H9 (cell line): ENCODE results near the gene TMEM132D. TPM values are rescaled to one million over a fixed set of nuclear protein-coding genes. Genes with fewer than 3 reads are reported as not detected.

ENCODE experiments used
- DNase-seq: peaks from one replicate; pipeline ENCODE4 v3.0.0-alpha.2; 2017
- H2AFZ ChIP-seq: one replicate; pipeline ENCODE4 v1.6.1; 2013; ENCODE audit warnings: mild to moderate bottlenecking, low read length, control low read depth, moderate library complexity
- H2AK5ac ChIP-seq: 2 replicates; pipeline ENCODE4 v1.6.1; 2013; ENCODE audit warnings: low read length, control low read depth, mixed read lengths; ENCODE audit not compliant: insufficient read length
- H2BK120ac ChIP-seq: one replicate; pipeline ENCODE4 v1.6.1; 2013; ENCODE audit warnings: low read depth, mild to moderate bottlenecking, low read length, control low read depth, inconsistent platforms; ENCODE audit not compliant: poor library complexity, severe bottlenecking
- H2BK12ac ChIP-seq: 2 replicates; pipeline ENCODE4 v1.6.1; 2013; ENCODE audit warnings: low read length, control low read depth, mixed read lengths, low read depth; ENCODE audit not compliant: insufficient read length
- H2BK15ac ChIP-seq: 2 replicates; pipeline ENCODE4 v1.6.1; 2013; ENCODE audit warnings: low read depth, low read length, control low read depth
- H2BK20ac ChIP-seq: one replicate; pipeline ENCODE4 v1.6.1; 2013; ENCODE audit warnings: low read depth, mild to moderate bottlenecking, low read length, control low read depth, inconsistent platforms; ENCODE audit not compliant: poor library complexity, severe bottlenecking
- H2BK5ac ChIP-seq: 2 replicates; pipeline ENCODE4 v1.6.1; 2013; ENCODE audit warnings: low read length, control low read depth, mixed read lengths; ENCODE audit not compliant: insufficient read length
- H3K14ac ChIP-seq: 2 replicates; pipeline ENCODE4 v1.6.1; 2013; ENCODE audit warnings: low read length, control low read depth; ENCODE audit not compliant: insufficient read depth
- H3K18ac ChIP-seq: 2 replicates; pipeline ENCODE4 v1.6.1; 2013; ENCODE audit warnings: low read depth, mild to moderate bottlenecking, mixed read lengths, low read length, control low read depth; ENCODE audit not compliant: insufficient read length
- H3K23ac ChIP-seq: 2 replicates; pipeline ENCODE4 v1.6.1; 2013; ENCODE audit warnings: low read length, control low read depth, mixed read lengths, low read depth; ENCODE audit not compliant: insufficient read length
- H3K23me2 ChIP-seq: 2 replicates; pipeline ENCODE4 v1.6.1; 2013; ENCODE audit warnings: low read depth, mild to moderate bottlenecking, mixed read lengths, low read length, control low read depth; ENCODE audit not compliant: insufficient read length, poor library complexity, severe bottlenecking
- H3K27ac ChIP-seq: 2 replicates; pipeline ENCODE4 v1.5.1; 2013; ENCODE audit warnings: low read length, control low read depth, mixed read lengths, low read depth; ENCODE audit not compliant: insufficient read length
- H3K27me3 ChIP-seq: 2 replicates; pipeline ENCODE4 v1.6.1; 2013; ENCODE audit warnings: low read length, control low read depth, inconsistent platforms; ENCODE audit not compliant: insufficient read depth
- H3K4ac ChIP-seq: 2 replicates; pipeline ENCODE4 v1.6.1; 2013; ENCODE audit warnings: low read depth, mild to moderate bottlenecking, control low read depth, inconsistent platforms, low read length, moderate library complexity
- H3K4me1 ChIP-seq: 2 replicates; pipeline ENCODE4 v1.6.1; 2013; ENCODE audit warnings: low read length, control low read depth, inconsistent platforms; ENCODE audit not compliant: insufficient read depth
- H3K4me2 ChIP-seq: 2 replicates; pipeline ENCODE4 v1.6.1; 2013; ENCODE audit warnings: low read length, control low read depth, mixed read lengths; ENCODE audit not compliant: insufficient read length, insufficient read depth
- H3K56ac ChIP-seq: 2 replicates; pipeline ENCODE4 v1.6.1; 2013; ENCODE audit warnings: low read depth, mild to moderate bottlenecking, mixed read lengths, low read length, control low read depth; ENCODE audit not compliant: insufficient read length
- H3K79me1 ChIP-seq: 2 replicates; pipeline ENCODE4 v1.6.1; 2013; ENCODE audit warnings: low read depth, mild to moderate bottlenecking, moderate library complexity, low read length, control low read depth, inconsistent platforms; ENCODE audit not compliant: insufficient read depth, poor library complexity, severe bottlenecking
- H3K79me2 ChIP-seq: 2 replicates; pipeline ENCODE4 v1.6.1; 2013; ENCODE audit warnings: low read length, control low read depth, inconsistent platforms; ENCODE audit not compliant: insufficient read depth
- H3K9ac ChIP-seq: 2 replicates; pipeline ENCODE4 v1.6.1; 2013; ENCODE audit warnings: low read length, control low read depth, mixed read lengths; ENCODE audit not compliant: insufficient read length; ENCODE audit errors: extremely low read depth
- H3K9me3 ChIP-seq: one replicate; pipeline ENCODE4 v1.6.1; 2013; ENCODE audit warnings: low read depth, low read length, inconsistent platforms; ENCODE audit not compliant: control insufficient read depth
- H3T11ph ChIP-seq: one replicate; pipeline ENCODE4 v1.6.1; 2013; ENCODE audit warnings: mild to moderate bottlenecking, low read length, control low read depth, inconsistent platforms
- H4K20me1 ChIP-seq: one replicate; pipeline ENCODE4 v1.6.1; 2013; ENCODE audit not compliant: control insufficient read depth, insufficient read length, insufficient read depth
- H4K5ac ChIP-seq: 2 replicates; pipeline ENCODE4 v1.6.1; 2013; ENCODE audit warnings: low read depth, mild to moderate bottlenecking, mixed read lengths, low read length, control low read depth; ENCODE audit not compliant: insufficient read length
- H4K8ac ChIP-seq: replicated peaks from 2 replicates; pipeline ENCODE4 v1.6.1; 2013; ENCODE audit warnings: low read length, control low read depth, mixed read lengths, low read depth; ENCODE audit not compliant: insufficient read length
- H4K91ac ChIP-seq: 2 replicates; pipeline ENCODE4 v1.6.1; 2013; ENCODE audit warnings: low read depth, mild to moderate bottlenecking, moderate library complexity, mixed read lengths, low read length, control low read depth; ENCODE audit not compliant: insufficient read length
- H3K27ac Mint-ChIP-seq, 3 experiments: 2 replicates in 2 of 3; 3 replicates in 1 of 3; pipeline ENCODE4 v1.8.0; 2020 to 2021; ENCODE audit warnings: mixed read lengths in 3 of 3, mild to moderate bottlenecking in 1 of 3, moderate library complexity in 1 of 3
- H3K27me3 Mint-ChIP-seq: 2 replicates; pipeline ENCODE4 v1.8.0; 2021; ENCODE audit warnings: low read depth, mild to moderate bottlenecking, moderate library complexity, mixed read lengths
- H3K36me3 Mint-ChIP-seq, 3 experiments: 2 replicates in 2 of 3; 3 replicates in 1 of 3; pipeline ENCODE4 v1.8.0; 2020 to 2021; ENCODE audit warnings: low read depth in 3 of 3, mixed read lengths in 3 of 3; ENCODE audit not compliant: insufficient read depth in 1 of 3
- H3K4me1 Mint-ChIP-seq, 2 experiments: 2 replicates each; pipeline ENCODE4 v1.8.0; 2020; ENCODE audit warnings: mixed read lengths in 2 of 2
- H3K4me3 Mint-ChIP-seq, 2 experiments: 2 replicates in 1 of 2; 3 replicates in 1 of 2; pipeline ENCODE4 v1.8.0; 2020 to 2021; ENCODE audit warnings: mild to moderate bottlenecking in 2 of 2, mixed read lengths in 2 of 2, moderate library complexity in 1 of 2
- H3K9me3 Mint-ChIP-seq, 2 experiments: 2 replicates in 1 of 2; 3 replicates in 1 of 2; pipeline ENCODE4 v1.8.0; 2020; ENCODE audit warnings: mild to moderate bottlenecking in 2 of 2, mixed read lengths in 2 of 2, moderate library complexity in 1 of 2
- WGBS: extraction: QIAGEN DNeasy Blood & Tissue Kit; methylation state at CpG from one replicate; pipeline ENCODE4 v1.1.7; 2013; ENCODE audit warnings: missing lambda C conversion rate, low lambda C conversion rate, mixed read lengths; ENCODE audit not compliant: insufficient read length; ENCODE audit errors: extremely low coverage; 5-methylcytosine and 5-hydroxymethylcytosine counted together
- total RNA-seq: library from RNA; stranded (reverse); gene quantifications from 2 replicates; pipeline ENCODE4 v1.2.1, GENCODE V29; 2021
- TF ChIP-seq, protein P1 (sequence below): fragments of 200-600 bp; sonication (generic); conservative IDR thresholded peaks from 3 replicates; pipeline ENCODE4 v1.8.0; 2021; ENCODE audit warnings: antibody characterized with exemption, mild to moderate bottlenecking

The TMEM132D gene
- total RNA-seq, 1 experiment from 2014 or later = 6.1 TPM

DNA sequence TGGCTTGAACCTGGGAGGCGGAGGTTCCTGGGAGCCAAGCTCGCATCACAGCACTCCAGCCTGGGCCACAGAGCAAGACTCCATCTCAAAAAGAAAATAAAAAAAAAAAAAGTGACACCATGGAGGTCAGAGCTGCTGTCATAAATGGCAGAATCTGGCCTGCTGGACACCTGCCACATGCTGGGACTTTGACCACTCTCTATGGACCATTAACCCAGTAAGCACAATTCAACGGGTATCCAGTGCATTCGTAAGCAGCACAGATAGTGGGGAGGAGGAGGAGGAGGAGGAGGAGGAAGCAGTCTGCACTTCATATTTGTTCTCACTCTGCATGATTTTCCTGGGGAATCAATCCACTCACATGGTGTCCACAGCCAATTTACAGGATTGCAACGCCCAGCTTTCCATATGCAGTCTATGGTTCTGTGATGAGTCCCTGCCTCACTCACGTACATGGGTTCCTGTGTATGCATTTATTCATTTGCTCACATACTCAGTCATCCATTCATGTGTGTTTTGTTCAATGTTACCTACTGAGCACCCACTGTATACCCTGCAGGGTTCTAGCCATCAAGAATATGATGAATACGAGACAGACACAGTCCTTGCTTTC is 723.8 kb downstream of the TMEM132D start:
- Mint-ChIP-seq H3K9me3 (peaks cover 5 to 7% of the 10 kb centered on the region in 2 experiments; a peak in 3 of 5 replicates), H3K27ac (no peak overlapping the region), H3K27me3 (no peaks in the 10 kb centered on the region), H3K36me3 (peaks cover 0 to 5% (median 3%) of the 10 kb centered on the region in 3 experiments; a peak in 2 of 7 replicates), H3K4me3 (no peak overlapping the region), H3K4me1 (peaks cover 3 to 7% of the 10 kb centered on the region in 2 experiments)
- no peak overlapping the region for H3K18ac ChIP-seq
- no peak overlapping the region for H4K5ac ChIP-seq
- no peaks in the 10 kb centered on the region for H3K79me1 ChIP-seq
- H2BK12ac ChIP-seq = no peak overlapping the region
- H3K9me3 ChIP-seq = no peaks in the 10 kb centered on the region
- no peak overlapping the region for H3T11ph ChIP-seq
- H3K27ac ChIP-seq = no peak overlapping the region
- H2BK5ac ChIP-seq = no peak overlapping the region
- no peak overlapping the region for H3K4ac ChIP-seq
- H4K91ac ChIP-seq = no peak overlapping the region
- H2BK20ac ChIP-seq = no peak overlapping the region
- no peak overlapping the region for H3K23ac ChIP-seq
- no peak for DNase-seq
- H3K9ac ChIP-seq = no peak overlapping the region
- H2BK120ac ChIP-seq = no peak overlapping the region
- no peak overlapping the region for H3K14ac ChIP-seq
- H3K56ac ChIP-seq = no peak overlapping the region
- H4K20me1 ChIP-seq = no peaks in the 10 kb centered on the region
- no peaks in the 10 kb centered on the region for H3K27me3 ChIP-seq
- no peaks in the 10 kb centered on the region for H3K4me1 ChIP-seq
- H3K79me2 ChIP-seq = no peaks in the 10 kb centered on the region
- TF ChIP-seq, protein P1, sequence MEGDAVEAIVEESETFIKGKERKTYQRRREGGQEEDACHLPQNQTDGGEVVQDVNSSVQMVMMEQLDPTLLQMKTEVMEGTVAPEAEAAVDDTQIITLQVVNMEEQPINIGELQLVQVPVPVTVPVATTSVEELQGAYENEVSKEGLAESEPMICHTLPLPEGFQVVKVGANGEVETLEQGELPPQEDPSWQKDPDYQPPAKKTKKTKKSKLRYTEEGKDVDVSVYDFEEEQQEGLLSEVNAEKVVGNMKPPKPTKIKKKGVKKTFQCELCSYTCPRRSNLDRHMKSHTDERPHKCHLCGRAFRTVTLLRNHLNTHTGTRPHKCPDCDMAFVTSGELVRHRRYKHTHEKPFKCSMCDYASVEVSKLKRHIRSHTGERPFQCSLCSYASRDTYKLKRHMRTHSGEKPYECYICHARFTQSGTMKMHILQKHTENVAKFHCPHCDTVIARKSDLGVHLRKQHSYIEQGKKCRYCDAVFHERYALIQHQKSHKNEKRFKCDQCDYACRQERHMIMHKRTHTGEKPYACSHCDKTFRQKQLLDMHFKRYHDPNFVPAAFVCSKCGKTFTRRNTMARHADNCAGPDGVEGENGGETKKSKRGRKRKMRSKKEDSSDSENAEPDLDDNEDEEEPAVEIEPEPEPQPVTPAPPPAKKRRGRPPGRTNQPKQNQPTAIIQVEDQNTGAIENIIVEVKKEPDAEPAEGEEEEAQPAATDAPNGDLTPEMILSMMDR = no peak
- no peak overlapping the region for H3K4me2 ChIP-seq
- no CpG with 5 or more reads among the region's 7 CpGs for WGBS
- no peak overlapping the region for H4K8ac ChIP-seq
- H3K23me2 ChIP-seq = no peaks in the 10 kb centered on the region
- no peak overlapping the region for H2BK15ac ChIP-seq
- H2AFZ ChIP-seq = no peak overlapping the region
- no peak overlapping the region for H2AK5ac ChIP-seq
